PC-3 (cell line): ENCODE measurements around the gene BCL11B. TPM values are rescaled to one million over a fixed set of nuclear protein-coding genes. Genes with fewer than 3 reads are reported as not detected.
"Not testable (repeated sequence)": the region's sequence is repeated elsewhere in the genome, so short reads cannot be mapped to it uniquely, and the experiment has no call there.

Experiments used
- ATAC-seq: fragments of 200-7000 bp; cut with Tn5 transposase; 2 replicates; pipeline ENCODE4 v1.9.1; 2020; ENCODE audit warnings: mild to moderate bottlenecking, moderate library complexity
- BruUV-seq: library from RNA; stranded (reverse); fragments of 400-500 nt; replicated peaks from 2 replicates; lab custom pipeline; 2021; lab: Mats Ljungman, UMichigan
- CTCF ChIA-PET: fragments of 300-600 bp; sonication (Branson Sonifier 250); formaldehyde crosslinking; loops from one replicate; lab custom pipeline; 2022; ENCODE audit warnings: antibody characterized with exemption; lab: Charles Lee
- POLR2A ChIA-PET: fragments of 300-600 bp; sonication (Branson Sonifier 250); formaldehyde crosslinking; loops from one replicate; lab custom pipeline; 2022; ENCODE audit warnings: antibody characterized with exemption; ENCODE audit not compliant: unreplicated experiment; lab: Charles Lee
- DNase-seq: peaks from one replicate; pipeline ENCODE4 v3.0.0-alpha.2; 2015
- H2AFZ ChIP-seq: fragments of 300-600 bp; sonication (generic); 2 replicates; pipeline ENCODE4 v1.6.0; 2016; ENCODE audit warnings: antibody characterized with exemption, low read length
- H3F3A ChIP-seq: fragments of 300-600 bp; sonication (generic); one replicate; pipeline ENCODE4 v1.6.0; 2017; ENCODE audit warnings: antibody characterized with exemption, low read length, control low read depth, mild to moderate bottlenecking; ENCODE audit not compliant: unreplicated experiment
- H3K27ac ChIP-seq: fragments of 300-600 bp; sonication (generic); 2 replicates; pipeline ENCODE4 v1.5.1; 2016; ENCODE audit warnings: mild to moderate bottlenecking, low read length
- H3K27me3 ChIP-seq: fragments of 300-600 bp; sonication (generic); 2 replicates; pipeline ENCODE4 v1.6.1; 2016; ENCODE audit warnings: low read length, mixed read lengths
- H3K36me3 ChIP-seq: fragments of 300-600 bp; sonication (generic); 2 replicates; pipeline ENCODE4 v1.6.1; 2016; ENCODE audit warnings: low read depth, mixed run types, low read length, mixed read lengths
- H3K4me1 ChIP-seq: fragments of 300-600 bp; sonication (generic); 2 replicates; pipeline ENCODE4 v1.5.1; 2016; ENCODE audit warnings: low read length; ENCODE audit not compliant: insufficient read depth
- H3K4me2 ChIP-seq: fragments of 300-600 bp; sonication (generic); 2 replicates; pipeline ENCODE4 v1.6.0; 2016; ENCODE audit warnings: low read length
- H3K4me3 ChIP-seq: fragments of 300-600 bp; sonication (generic); 2 replicates; pipeline ENCODE4 v1.5.1; 2016; ENCODE audit warnings: mild to moderate bottlenecking, low read length, mixed read lengths
- H3K79me2 ChIP-seq: fragments of 300-600 bp; sonication (generic); 2 replicates; pipeline ENCODE4 v1.6.1; 2017; ENCODE audit warnings: low read length, mixed read lengths
- H3K9ac ChIP-seq: fragments of 300-600 bp; sonication (generic); 2 replicates; pipeline ENCODE4 v1.6.0; 2016; ENCODE audit warnings: mild to moderate bottlenecking, low read length
- H3K9me2 ChIP-seq: fragments of 300-600 bp; sonication (generic); replicated peaks from 2 replicates; pipeline ENCODE4 v1.6.1; 2016; ENCODE audit warnings: mixed run types, low read length, mixed read lengths
- H3K9me3 ChIP-seq: fragments of 300-600 bp; sonication (generic); 2 replicates; pipeline ENCODE4 v1.6.1; 2016; ENCODE audit warnings: low read length, mixed read lengths
- H4K20me1 ChIP-seq: fragments of 300-600 bp; sonication (generic); 2 replicates; pipeline ENCODE4 v1.6.1; 2016; ENCODE audit warnings: low read length, mixed read lengths
- CTCF ChIP-seq: fragments of 300-600 bp; sonication (generic); conservative IDR thresholded peaks from 2 replicates; pipeline ENCODE4 v1.5.1; 2017; ENCODE audit warnings: antibody characterized with exemption, low read depth, mild to moderate bottlenecking, low read length
- EZH2 ChIP-seq: fragments of 300-600 bp; sonication (generic); IDR thresholded peaks from one replicate; pipeline ENCODE4 v1.6.1; 2017; ENCODE audit warnings: antibody characterized with exemption, mild to moderate bottlenecking, low read length; ENCODE audit not compliant: unreplicated experiment
- EZH2phosphoT487 ChIP-seq: fragments of 300-600 bp; sonication (generic); IDR thresholded peaks from 2 replicates; pipeline ENCODE4 v1.6.1; 2018; ENCODE audit warnings: mild to moderate bottlenecking, antibody characterized with exemption, low read length, borderline replicate concordance
- intact Hi-C: fragments of 100-400 bp; cut with micrococcal nuclease; formaldehyde crosslinking; loops from 2 replicates; pipeline ENCODE4 v1.9.0; 2023
- total RNA-seq: library from RNA; depleted of rRNA; stranded (reverse); fragments of >200 nt; gene quantifications from 2 replicates; pipeline ENCODE4 v1.2.3, GENCODE V29; 2014

The BCL11B gene
- total RNA-seq, 1 experiment from 2014 or later, result 0.73 TPM

- H3K79me2 ChIP-seq, result no peaks in the 10 kb centered on the region
- POLR2A ChIA-PET, result no interaction called here
- no peak overlapping the region for H3K27ac ChIP-seq
- ATAC-seq (no peak), DNase-seq (no peak)
- no peaks in the 10 kb centered on the region for H3K9me3 ChIP-seq
- no peaks in the 10 kb centered on the region for H3F3A ChIP-seq
- H3K9me2 ChIP-seq, result no peaks in the 10 kb centered on the region
- intact Hi-C loops, result no loop called here
- H3K9ac ChIP-seq, result no peak overlapping the region
- H3K4me1 ChIP-seq, result no peaks in the 10 kb centered on the region
- CTCF ChIA-PET, result no interaction called here
- TF ChIP-seq EZH2 (no peak), CTCF (no peak), EZH2phosphoT487 (no peak)
- H3K27me3 ChIP-seq, result peaks cover 55% of the 10 kb centered on the region
- no TSS peak for BruUV-seq
- H4K20me1 ChIP-seq, result no peaks in the 10 kb centered on the region
- H3K36me3 ChIP-seq, result no peaks in the 10 kb centered on the region
- no peak overlapping the region for H2AFZ ChIP-seq
- no peak overlapping the region for H3K4me2 ChIP-seq
- no peak overlapping the region for H3K4me3 ChIP-seq
Measured at GRCh38 chr14:99230208-99231151, 41.5 kb downstream of the BCL11B start.

GRCh38 chr14:99229654-99230207 is 42.3 kb downstream of the BCL11B start:
- no peaks in the 10 kb centered on the region for H3K36me3 ChIP-seq
- no peak for ATAC-seq

GRCh38 chr14:99228760-99229159 is 43.2 kb downstream of the BCL11B start:
- H3K4me2 ChIP-seq, H4K20me1 ChIP-seq, intact Hi-C loops, H2AFZ ChIP-seq, H3K4me1 ChIP-seq, BruUV-seq, H3K4me3 ChIP-seq, H3K36me3 ChIP-seq, H3K9me3 ChIP-seq, ATAC-seq, H3F3A ChIP-seq, CTCF ChIA-PET, H3K9me2 ChIP-seq, POLR2A ChIA-PET, H3K9ac ChIP-seq, H3K79me2 ChIP-seq, H3K27ac ChIP-seq, DNase-seq: not testable (repeated sequence)
- H3K27me3 ChIP-seq, result peaks cover 58% of the 10 kb centered on the region

More at GRCh38 chr14:99229654-99230207, 42.3 kb downstream of the BCL11B start:
- Histone ChIP-seq H3K79me2 (no peaks in the 10 kb centered on the region), H3K9me3 (no peaks in the 10 kb centered on the region), H3K9me2 (no peaks in the 10 kb centered on the region), H3K4me1 (no peaks in the 10 kb centered on the region), H3F3A (no peaks in the 10 kb centered on the region), H3K4me3 (no peak overlapping the region), H4K20me1 (no peaks in the 10 kb centered on the region), H3K27ac (no peak overlapping the region), H3K27me3 (peaks cover 56% of the 10 kb centered on the region), H2AFZ (no peak overlapping the region), H3K4me2 (no peak overlapping the region), H3K9ac (no peak overlapping the region)
- no peak for DNase-seq
- intact Hi-C loops, result no loop called here
- BruUV-seq, result no TSS peak
- POLR2A ChIA-PET, result no interaction called here
- CTCF ChIA-PET, result no interaction called here
- TF ChIP-seq EZH2 (no peak), CTCF (no peak), EZH2phosphoT487 (no peak)
